ENCODE results near the gene HOMER2.
"Not testable (repeated sequence)": the region's sequence is repeated elsewhere in the genome, so short reads cannot be mapped to it uniquely, and the experiment has no call there.

HOMER2 gene

DNA sequence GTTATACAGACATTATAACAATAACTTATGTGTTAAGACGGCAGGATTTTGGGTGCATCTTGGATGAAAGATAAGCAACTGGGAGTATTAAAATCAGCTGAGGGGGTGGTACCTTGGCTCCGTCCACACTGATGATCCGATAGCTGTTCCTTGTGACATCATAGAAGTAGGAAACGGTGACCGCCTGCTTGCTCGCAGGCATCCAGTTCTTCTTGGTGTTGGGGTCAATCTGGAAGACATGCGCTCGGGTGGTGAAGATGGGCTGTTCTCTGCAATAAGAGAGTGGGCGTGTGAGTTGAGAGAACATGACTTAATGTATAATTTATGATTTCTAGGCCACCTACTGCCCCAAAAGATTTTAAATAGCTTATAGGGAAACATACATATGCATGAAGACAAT, 59.9 kb downstream of the HOMER2 start:
- no peak for ATAC-seq

- ATAC-seq = no peak
Observed at GRCh38 chr15:82890995-82891390, 61.5 kb downstream of the HOMER2 start.

GRCh38 chr15:82890338-82890994, 62.1 kb downstream of the HOMER2 start:
- no peak for ATAC-seq

GRCh38 chr15:82882273-82882928, 70.1 kb downstream of the HOMER2 start:
- no peak for ATAC-seq

- no peak for ATAC-seq
Observed at GRCh38 chr15:82881747-82882146, 70.8 kb downstream of the HOMER2 start.

DNA sequence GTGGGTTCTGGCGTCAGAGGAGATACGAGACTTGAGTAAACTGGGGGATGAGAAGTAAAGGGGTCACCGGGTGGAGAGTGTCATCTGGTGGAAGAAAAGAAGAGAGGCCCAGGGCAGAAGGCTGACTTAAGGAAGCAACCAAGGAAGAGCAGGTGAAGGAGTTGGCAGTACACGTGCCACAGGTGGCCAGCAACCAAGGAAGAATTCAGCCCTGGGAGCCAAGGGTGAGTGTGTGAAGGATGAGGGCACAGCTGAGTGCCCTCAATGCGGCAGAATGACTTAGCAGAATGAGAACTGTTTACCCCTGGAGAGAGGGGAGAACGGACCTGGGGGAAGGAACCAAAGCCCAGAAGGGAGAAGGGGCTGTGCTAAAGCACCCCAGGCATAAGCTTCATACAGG, 71.8 kb downstream of the HOMER2 start:
- ATAC-seq = no peak

DNA sequence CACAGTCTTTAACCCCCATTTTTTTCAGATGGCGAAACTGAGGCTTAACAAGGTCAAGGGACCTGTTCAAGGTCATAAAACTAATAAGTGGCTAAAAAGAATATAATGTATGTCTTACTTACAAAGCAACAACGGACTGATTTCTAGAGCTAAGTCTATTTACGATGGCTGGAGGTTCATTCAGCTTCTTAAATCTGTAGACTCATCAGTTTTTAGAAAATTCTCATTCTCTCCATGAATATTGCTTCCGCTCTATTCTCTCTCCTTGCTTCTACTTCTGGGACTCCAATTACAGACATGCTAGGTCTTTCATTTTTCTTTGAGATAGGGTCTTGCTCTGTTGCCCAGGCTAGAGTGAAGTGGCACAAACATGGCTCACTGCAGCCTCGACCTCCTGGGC, 74.2 kb downstream of the HOMER2 start:
- ATAC-seq = no peak

DNA sequence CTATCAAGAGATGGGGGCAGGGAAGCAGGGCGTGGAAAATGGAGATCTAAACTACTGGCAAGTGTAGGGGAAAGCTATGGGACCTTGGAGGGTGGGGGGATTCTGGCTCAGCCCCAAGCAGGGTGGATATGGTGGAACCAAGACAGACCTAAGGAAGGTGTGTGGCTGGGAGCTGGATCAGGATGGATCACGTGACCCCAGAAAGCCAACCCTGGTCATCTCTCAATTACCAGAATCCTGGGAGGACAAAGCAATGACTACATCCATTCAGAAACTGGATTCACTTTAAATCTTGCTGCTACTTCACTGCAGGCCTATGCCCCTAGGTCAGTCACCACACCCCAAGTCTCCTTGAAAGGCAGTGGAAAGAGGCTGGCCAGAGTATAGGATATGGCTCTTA, 74.7 kb downstream of the HOMER2 start:
- ATAC-seq = no peak

DNA sequence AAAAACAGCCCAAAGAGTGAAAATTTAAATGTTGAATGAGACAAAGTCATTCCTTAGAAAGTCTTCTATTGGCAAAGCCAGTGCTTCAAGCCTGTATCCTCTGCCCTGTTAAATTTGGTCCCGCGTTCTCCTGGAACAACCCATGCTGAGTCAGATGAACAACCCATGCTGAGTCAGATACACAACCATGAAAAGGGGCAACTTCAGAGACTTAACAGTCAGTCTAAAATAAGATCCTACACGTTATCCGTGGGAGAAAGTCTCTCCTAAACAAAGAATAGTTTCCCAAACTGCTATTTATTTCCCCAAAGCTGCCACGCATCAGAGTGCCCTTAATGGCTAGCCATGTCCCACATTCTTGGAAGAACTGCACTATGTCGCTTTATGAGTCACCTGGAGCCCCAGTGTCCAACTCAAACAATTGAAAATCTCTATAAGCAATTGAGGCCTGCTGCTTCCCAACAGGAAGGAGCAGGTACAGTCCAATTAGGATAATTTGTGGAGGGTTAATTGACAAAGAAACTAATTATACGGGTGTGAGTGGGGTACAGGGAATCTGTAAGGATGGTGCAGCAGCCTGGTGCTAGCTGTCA, 77.0 kb downstream of the HOMER2 start:
- no peak for ATAC-seq

- ATAC-seq = no peak
Observed at GRCh38 chr15:82874961-82875360, 77.6 kb downstream of the HOMER2 start.

DNA sequence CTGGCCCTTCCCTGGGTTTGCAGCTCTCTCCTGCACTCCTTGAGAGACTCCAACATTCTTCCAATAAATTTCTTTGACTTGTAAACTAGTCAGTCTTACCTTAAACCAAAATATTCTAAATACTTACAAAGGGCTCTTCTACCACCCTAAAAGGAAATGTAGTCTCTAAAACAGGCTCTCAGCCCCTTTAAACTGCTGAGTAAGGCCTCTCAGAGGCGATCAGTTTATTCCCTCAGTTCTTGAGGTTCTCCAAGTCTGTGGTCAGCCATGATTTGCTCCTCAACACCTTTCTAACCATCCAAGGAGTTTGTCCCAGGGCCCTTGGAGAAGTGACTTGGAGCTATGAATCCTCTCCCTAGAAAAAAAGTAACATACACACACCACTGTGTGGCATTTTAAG, 78.3 kb downstream of the HOMER2 start:
- no peak for ATAC-seq

DNA sequence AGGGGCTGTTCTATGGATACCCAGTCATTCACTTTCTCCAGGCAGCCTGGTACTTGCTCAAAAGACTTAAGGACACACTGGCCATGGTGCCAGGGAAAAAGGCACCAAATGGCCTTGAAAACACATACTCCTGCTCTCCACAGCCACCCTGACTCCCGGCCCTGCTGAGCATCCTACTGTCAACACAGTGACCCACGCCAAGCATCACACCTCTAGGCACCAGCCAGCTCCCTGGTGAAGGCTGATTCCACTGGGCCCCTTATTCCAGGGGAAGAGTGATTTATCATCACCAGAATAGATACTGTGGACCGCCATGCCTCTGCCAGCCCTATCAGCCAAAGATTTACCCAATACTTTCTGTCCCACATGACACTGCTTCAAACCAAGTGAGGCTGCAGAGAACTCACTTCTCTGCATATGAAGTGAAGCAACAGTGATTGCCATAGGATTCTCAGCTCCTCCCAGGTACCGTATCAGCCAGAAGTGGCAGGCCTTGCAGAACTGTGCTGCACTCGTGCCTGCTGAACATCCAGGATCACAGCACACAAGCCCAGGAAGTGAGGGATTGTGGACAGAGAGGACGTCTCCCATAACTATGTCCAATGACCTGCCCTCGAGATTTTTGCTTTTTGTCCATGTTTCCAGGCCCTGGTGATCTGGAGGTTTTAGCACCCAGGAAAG, 79.4 kb downstream of the HOMER2 start:
- no peak for ATAC-seq

DNA sequence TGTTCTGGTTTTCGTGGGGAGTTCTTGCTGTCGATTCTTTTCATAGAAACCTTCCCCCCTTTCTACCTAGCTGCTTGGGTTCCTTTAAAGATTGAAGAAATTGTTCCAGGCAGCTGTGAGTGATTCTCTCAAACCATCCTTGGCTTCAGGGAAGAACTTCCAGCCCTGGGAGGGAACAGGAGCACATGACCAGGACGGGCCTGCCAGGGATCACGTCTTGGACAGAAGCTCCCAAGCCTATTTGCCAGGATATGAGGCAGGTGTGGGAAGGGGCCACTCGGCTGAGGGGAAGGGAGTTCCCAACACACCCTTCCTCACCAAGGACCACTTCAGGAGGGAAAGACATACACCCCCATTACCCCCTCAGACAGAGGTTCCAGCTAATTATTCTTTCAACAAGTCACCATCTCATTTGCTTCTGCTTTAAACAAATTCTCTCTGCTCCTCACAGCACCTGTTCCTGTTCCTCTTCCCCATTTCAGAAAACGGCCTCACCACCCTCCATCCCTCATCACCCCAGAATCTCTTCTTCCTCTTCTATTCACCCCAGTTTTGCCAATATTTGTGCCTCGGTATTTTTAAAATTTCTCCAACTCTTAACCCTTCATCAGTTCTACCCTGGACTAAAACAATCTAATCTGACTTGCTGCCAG, 80.6 kb downstream of the HOMER2 start:
- no peak for ATAC-seq

DNA sequence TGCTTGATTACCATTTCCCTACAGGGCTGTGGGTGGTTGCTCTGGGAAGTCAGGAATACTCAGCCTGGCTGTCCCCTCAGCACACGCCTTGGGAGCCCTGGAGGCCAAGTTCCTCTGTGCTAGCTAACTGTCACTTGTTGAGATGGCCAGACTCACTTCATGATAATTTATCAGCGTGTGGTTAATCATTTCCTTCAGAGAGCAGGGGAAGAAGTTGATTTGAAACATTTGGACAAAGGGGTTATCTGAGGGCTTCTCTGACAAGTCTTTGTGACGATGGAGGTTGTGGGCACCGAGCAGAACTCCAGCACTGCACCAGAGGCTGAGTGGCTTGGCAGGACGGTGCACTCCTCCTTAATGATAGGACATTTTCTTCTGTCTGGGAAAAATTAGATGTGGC, 81.2 kb downstream of the HOMER2 start:
- ATAC-seq = no peak

- no peak for ATAC-seq
Observed at GRCh38 chr15:82870727-82871320, 81.7 kb downstream of the HOMER2 start.

DNA sequence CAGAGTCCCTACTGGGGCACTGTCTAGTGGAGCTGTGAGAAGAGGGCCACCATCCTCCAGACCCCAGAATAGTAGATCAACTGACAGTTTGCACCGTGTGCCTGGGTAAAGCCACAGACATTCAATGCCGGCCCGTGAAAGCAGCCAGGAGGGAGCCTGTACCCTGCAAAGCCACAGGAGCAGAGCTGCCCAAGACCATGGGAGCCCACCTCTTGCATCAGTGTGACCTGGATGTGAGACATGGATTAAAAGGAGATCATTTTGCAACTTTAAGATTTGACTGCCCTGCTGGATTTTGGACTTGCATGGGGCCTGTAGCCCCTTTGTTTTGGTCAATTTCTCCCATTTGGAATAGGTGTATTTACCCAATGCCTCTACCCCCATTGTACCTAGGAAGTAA, 86.5 kb downstream of the HOMER2 start:
- ATAC-seq = not testable (repeated sequence)

DNA sequence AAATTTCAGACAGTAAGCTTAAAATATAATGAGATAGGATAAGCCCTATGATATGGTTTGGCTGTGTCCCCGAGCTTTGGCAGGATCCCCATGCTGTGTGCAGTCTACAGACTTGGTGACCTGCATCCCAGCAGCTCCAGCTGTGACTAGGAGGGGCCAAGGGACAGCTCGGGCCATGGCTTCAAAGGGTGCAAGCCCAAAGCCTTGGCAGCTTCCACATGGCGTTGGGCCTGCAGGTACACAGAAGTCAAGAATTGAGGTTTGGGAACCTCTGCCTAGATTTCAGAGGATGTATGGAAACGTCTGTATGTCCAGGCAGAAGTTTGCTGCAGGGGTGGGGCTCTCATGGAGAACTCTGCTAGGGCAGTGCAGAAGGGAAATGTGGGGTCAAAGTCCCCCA, 86.9 kb downstream of the HOMER2 start:
- ATAC-seq = not testable (repeated sequence)

GRCh38 chr15:82864967-82865366, 87.6 kb downstream of the HOMER2 start:
- ATAC-seq = no peak

GRCh38 chr15:82862886-82863285, 89.6 kb downstream of the HOMER2 start:
- no peak for ATAC-seq

GRCh38 chr15:82858932-82859331, 93.6 kb downstream of the HOMER2 start:
- no peak for ATAC-seq

GRCh38 chr15:82856397-82857170, 95.9 kb downstream of the HOMER2 start:
- ATAC-seq = no peak

Measured in activated CD4-positive, CD25-positive, alpha-beta regulatory T cell treated with anti-CD3 and anti-CD28 coated beads, Interleukin-2, amount 50 U/mL, for 24 hours (primary cell).